ENCODE results near the gene HLA-DPB1.

The HLA-DPB1 gene

DNA sequence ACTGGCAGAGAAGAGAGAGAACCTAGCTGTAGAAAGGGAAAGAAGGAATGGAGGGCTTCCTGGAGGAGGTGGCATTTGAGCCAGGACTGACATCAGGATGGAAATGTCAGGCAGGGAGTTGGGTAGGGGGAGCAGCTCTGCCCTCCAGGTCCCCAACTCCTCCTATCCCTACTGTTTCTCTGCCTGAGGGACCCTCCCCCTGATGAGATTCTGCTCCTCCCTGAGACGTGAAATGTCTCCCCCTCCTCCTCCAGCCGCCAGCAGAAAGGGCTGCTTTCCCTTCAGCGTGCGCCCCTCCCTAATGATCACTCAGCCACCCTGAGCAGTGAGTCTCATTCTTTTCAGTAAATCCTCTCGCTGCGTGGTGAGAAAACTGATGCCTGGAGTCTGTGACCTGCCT, 40.6 kb downstream of the HLA-DPB1 start:
- no peaks in the 10 kb centered on the region for H3K79me2 ChIP-seq (ENCODE audit: control insufficient read depth, insufficient read depth, low read length, poor library complexity)
- H2AFZ ChIP-seq (ENCODE audit: insufficient read depth, low read length, poor library complexity), result no peak overlapping the region
- peaks cover 7% of the 10 kb centered on the region for H3K27me3 ChIP-seq (ENCODE audit: insufficient read depth, low read length)
- H3K4ac ChIP-seq (ENCODE audit: low read depth, low read length), result no peak overlapping the region
- H3K9ac ChIP-seq (ENCODE audit: low read length), result no peak overlapping the region
- no peak overlapping the region for H4K91ac ChIP-seq (ENCODE audit: low read depth, low read length)
- H4K12ac ChIP-seq (ENCODE audit: low read depth, low read length), result no peak overlapping the region
- no peak overlapping the region for H4K8ac ChIP-seq (ENCODE audit: low read depth, low read length)
- H3K4me2 ChIP-seq (ENCODE audit: low read length), result peak overlapping the region; percentile 48
- no peak overlapping the region for H3K27ac ChIP-seq (ENCODE audit: low read depth, low read length)
- no peak overlapping the region for H2BK12ac ChIP-seq (ENCODE audit: low read length)
- H2BK5ac ChIP-seq (ENCODE audit: low read depth, low read length, poor library complexity), result no peak overlapping the region
- H3K4me3 ChIP-seq (ENCODE audit: low read depth, low read length), result no peak overlapping the region
- H3K14ac ChIP-seq (ENCODE audit: low read length), result no peak overlapping the region
- no peaks in the 10 kb centered on the region for H3K9me3 ChIP-seq (ENCODE audit: insufficient read depth, low read depth, low read length)
- no peak overlapping the region for H2AK5ac ChIP-seq (ENCODE audit: low read length)
- H3K23ac ChIP-seq (ENCODE audit: low read length), result no peak overlapping the region
- H3K4me1 ChIP-seq (ENCODE audit: control insufficient read depth in 1 of 2, insufficient read depth in 2 of 2, low read length in 2 of 2), result peaks cover 11 to 15% of the 10 kb centered on the region in 2 experiments
- no peaks in the 10 kb centered on the region for H3K36me3 ChIP-seq (ENCODE audit: control insufficient read depth in 1 of 2, insufficient read depth in 2 of 2, low read length in 2 of 2)
- H3K18ac ChIP-seq (ENCODE audit: low read length), result no peak overlapping the region
- no peak for DNase-seq
- no peak overlapping the region for H2BK120ac ChIP-seq (ENCODE audit: insufficient read depth, low read length, poor library complexity)
- H3K79me1 ChIP-seq (ENCODE audit: low read length), result no peaks in the 10 kb centered on the region
- no CpG with 5 or more reads among the region's 6 CpGs for WGBS (ENCODE audit: extremely low coverage, insufficient coverage, insufficient read length)

DNA sequence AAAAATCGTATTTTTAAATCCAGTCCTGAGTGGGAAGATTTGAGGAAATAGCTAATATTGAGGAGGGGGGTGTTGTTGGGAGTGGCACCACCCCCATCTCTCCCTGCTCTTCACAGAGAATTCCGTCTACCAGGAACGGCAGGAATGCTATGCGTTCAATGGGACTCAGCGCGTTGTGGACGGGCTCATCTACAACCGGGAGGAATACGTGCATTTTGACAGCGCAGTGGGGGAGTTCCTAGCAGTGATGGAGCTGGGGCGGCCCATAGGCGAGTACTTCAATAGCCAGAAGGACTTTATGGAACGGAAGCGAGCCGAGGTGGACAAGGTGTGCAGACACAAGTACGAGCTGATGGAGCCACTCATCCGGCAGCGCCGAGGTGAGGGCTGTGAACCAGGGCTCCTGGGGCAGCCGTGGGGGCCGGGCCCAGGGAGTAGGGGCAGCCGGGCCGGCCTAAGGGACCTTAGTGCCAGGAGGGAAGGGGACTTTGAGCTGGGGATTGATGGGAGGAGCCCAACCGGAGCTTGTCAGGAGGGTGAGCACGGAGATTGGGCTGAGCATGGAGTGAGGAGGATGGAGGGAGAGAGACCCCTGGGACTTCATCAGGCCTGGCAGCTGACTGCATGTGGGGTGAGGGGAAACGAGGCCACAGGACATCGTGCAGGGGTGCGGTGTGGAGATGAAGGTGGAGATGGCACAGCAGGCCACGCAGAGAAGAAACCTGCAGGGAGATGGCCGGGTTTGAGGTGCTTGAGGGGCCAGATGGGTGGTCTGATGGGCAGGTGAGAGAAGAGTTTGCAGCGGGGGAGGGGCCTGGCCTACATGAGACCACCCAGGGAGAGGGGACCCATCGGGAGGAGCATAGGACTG, 41.3 kb downstream of the HLA-DPB1 start:
- no peak overlapping the region for H2AFZ ChIP-seq (ENCODE audit: insufficient read depth, low read length, poor library complexity)
- H3K4ac ChIP-seq (ENCODE audit: low read depth, low read length), result no peak overlapping the region
- no peak overlapping the region for H4K91ac ChIP-seq (ENCODE audit: low read depth, low read length)
- H2BK12ac ChIP-seq (ENCODE audit: low read length), result no peak overlapping the region
- H3K79me2 ChIP-seq (ENCODE audit: control insufficient read depth, insufficient read depth, low read length, poor library complexity), result no peaks in the 10 kb centered on the region
- H3K79me1 ChIP-seq (ENCODE audit: low read length), result no peaks in the 10 kb centered on the region
- H2AK5ac ChIP-seq (ENCODE audit: low read length), result no peak overlapping the region
- H3K27me3 ChIP-seq (ENCODE audit: insufficient read depth, low read length), result peaks cover 7% of the 10 kb centered on the region
- H2BK5ac ChIP-seq (ENCODE audit: low read depth, low read length, poor library complexity), result no peak overlapping the region
- no peak overlapping the region for H4K12ac ChIP-seq (ENCODE audit: low read depth, low read length)
- peak overlapping the region; percentile 54 for H3K9ac ChIP-seq (ENCODE audit: low read length)
- no peak overlapping the region for H3K14ac ChIP-seq (ENCODE audit: low read length)
- peak overlapping the region; percentile 31 for H3K4me3 ChIP-seq (ENCODE audit: low read depth, low read length)
- H3K9me3 ChIP-seq (ENCODE audit: insufficient read depth, low read depth, low read length), result no peaks in the 10 kb centered on the region
- DNase-seq, result no peak
- H3K27ac ChIP-seq (ENCODE audit: low read depth, low read length), result no peak overlapping the region
- H3K36me3 ChIP-seq (ENCODE audit: control insufficient read depth in 1 of 2, insufficient read depth in 2 of 2, low read length in 2 of 2), result no peaks in the 10 kb centered on the region
- no peak overlapping the region for H2BK120ac ChIP-seq (ENCODE audit: insufficient read depth, low read length, poor library complexity)
- no peak overlapping the region for H3K18ac ChIP-seq (ENCODE audit: low read length)
- H3K4me1 ChIP-seq (ENCODE audit: control insufficient read depth in 1 of 2, insufficient read depth in 2 of 2, low read length in 2 of 2), result peaks cover 11 to 15% of the 10 kb centered on the region in 2 experiments
- peak overlapping the region; percentile 48 for H3K4me2 ChIP-seq (ENCODE audit: low read length)
- no peak overlapping the region for H3K23ac ChIP-seq (ENCODE audit: low read length)
- H4K8ac ChIP-seq (ENCODE audit: low read depth, low read length), result no peak overlapping the region
- WGBS (ENCODE audit: extremely low coverage, insufficient coverage, insufficient read length), result no CpG with 5 or more reads among the region's 32 CpGs

DNA sequence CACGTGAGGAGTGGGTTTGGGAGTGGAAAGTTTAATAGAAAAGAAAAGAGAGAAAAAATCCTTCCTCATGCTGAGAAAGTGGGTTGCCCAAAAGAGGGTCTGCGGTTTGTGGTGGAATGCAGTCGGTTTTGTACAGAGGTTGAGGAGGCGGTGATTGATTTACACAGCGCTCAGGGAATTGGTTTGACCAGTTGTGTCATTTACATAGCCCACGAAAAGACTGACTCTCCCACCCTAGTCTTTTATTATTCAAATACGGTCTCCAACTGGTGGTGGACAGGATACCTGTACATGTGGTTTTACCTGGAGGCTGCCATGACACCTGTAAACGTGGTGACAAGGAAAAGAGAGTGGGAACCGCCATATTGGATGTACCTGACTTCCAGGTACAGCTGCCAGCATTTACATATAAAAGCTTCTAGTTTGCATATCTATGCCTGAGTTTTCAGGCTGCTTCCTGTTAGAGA, 42.1 kb downstream of the HLA-DPB1 start:
- Histone ChIP-seq H3K79me2 (ENCODE audit: control insufficient read depth, insufficient read depth, low read length, poor library complexity) (no peaks in the 10 kb centered on the region), H3K4me3 (ENCODE audit: low read depth, low read length) (no peak overlapping the region), H3K9me3 (ENCODE audit: insufficient read depth, low read depth, low read length) (no peaks in the 10 kb centered on the region), H2BK5ac (ENCODE audit: low read depth, low read length, poor library complexity) (no peak overlapping the region), H3K4ac (ENCODE audit: low read depth, low read length) (no peak overlapping the region), H4K91ac (ENCODE audit: low read depth, low read length) (no peak overlapping the region), H3K9ac (ENCODE audit: low read length) (no peak overlapping the region), H2AK5ac (ENCODE audit: low read length) (no peak overlapping the region), H2BK120ac (ENCODE audit: insufficient read depth, low read length, poor library complexity) (no peak overlapping the region), H3K18ac (ENCODE audit: low read length) (no peak overlapping the region), H3K4me1 (ENCODE audit: control insufficient read depth in 1 of 2, insufficient read depth in 2 of 2, low read length in 2 of 2) (peaks cover 11 to 15% of the 10 kb centered on the region in 2 experiments), H3K79me1 (ENCODE audit: low read length) (no peaks in the 10 kb centered on the region), H2AFZ (ENCODE audit: insufficient read depth, low read length, poor library complexity) (no peak overlapping the region), H3K14ac (ENCODE audit: low read length) (no peak overlapping the region), H3K4me2 (ENCODE audit: low read length) (peak overlapping the region; percentile 48), H3K27me3 (ENCODE audit: insufficient read depth, low read length) (peaks cover 7% of the 10 kb centered on the region), H3K36me3 (ENCODE audit: control insufficient read depth in 1 of 2, insufficient read depth in 2 of 2, low read length in 2 of 2) (no peaks in the 10 kb centered on the region), H3K23ac (ENCODE audit: low read length) (no peak overlapping the region), H2BK12ac (ENCODE audit: low read length) (no peak overlapping the region), H3K27ac (ENCODE audit: low read depth, low read length) (no peak overlapping the region), H4K12ac (ENCODE audit: low read depth, low read length) (no peak overlapping the region), H4K8ac (ENCODE audit: low read depth, low read length) (no peak overlapping the region)
- no CpG with 5 or more reads among the region's 9 CpGs for WGBS (ENCODE audit: extremely low coverage, insufficient coverage, insufficient read length)
- DNase-seq, result no peak

DNA sequence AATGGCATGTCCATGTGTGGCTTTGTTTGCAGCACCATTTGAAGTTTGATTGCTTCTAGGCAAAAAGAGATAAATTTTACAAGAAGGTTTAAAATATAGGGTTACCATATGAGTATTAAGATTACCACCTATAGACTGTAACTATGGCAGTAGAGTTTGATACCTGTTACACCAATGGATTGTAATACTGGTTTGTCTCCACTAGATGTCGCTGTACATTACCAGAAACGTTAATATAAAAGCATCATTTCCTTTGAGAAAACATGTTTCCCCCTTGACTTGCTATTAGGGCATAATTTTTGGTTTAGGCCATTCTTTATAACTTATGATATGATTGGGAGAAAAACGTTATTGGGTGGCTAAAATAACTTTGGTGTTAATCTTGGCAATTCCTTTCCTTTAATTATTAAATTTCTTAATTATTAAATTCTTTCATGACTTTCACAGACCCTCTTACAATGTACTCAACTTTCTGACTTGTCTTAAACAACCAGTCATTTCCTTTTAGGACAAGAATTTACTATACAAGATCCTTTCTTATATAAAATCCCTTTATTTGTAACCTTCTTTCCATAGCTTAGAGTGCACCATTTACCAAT, 42.8 kb downstream of the HLA-DPB1 start:
- H4K91ac ChIP-seq (ENCODE audit: low read depth, low read length), result no peak overlapping the region
- no peaks in the 10 kb centered on the region for H3K36me3 ChIP-seq (ENCODE audit: control insufficient read depth in 1 of 2, insufficient read depth in 2 of 2, low read length in 2 of 2)
- no peak overlapping the region for H4K8ac ChIP-seq (ENCODE audit: low read depth, low read length)

More for the DNA sequence above, 42.8 kb downstream of the HLA-DPB1 start:
- no peak overlapping the region for H2BK12ac ChIP-seq (ENCODE audit: low read length)
- peaks cover 7% of the 10 kb centered on the region for H3K27me3 ChIP-seq (ENCODE audit: insufficient read depth, low read length)
- H2AK5ac ChIP-seq (ENCODE audit: low read length), result no peak overlapping the region
- no peak overlapping the region for H3K4me3 ChIP-seq (ENCODE audit: low read depth, low read length)
- peak in 1 of 2 donors; percentile 84 for DNase-seq
- H3K4me1 ChIP-seq (ENCODE audit: control insufficient read depth in 1 of 2, insufficient read depth in 2 of 2, low read length in 2 of 2), result peaks cover 11 to 15% of the 10 kb centered on the region in 2 experiments
- H3K18ac ChIP-seq (ENCODE audit: low read length), result no peak overlapping the region
- no CpG with 5 or more reads among the region's 3 CpGs for WGBS (ENCODE audit: extremely low coverage, insufficient coverage, insufficient read length)
- no peak overlapping the region for H4K12ac ChIP-seq (ENCODE audit: low read depth, low read length)
- no peak overlapping the region for H3K27ac ChIP-seq (ENCODE audit: low read depth, low read length)
- H2BK120ac ChIP-seq (ENCODE audit: insufficient read depth, low read length, poor library complexity), result no peak overlapping the region
- peaks cover 4% of the 10 kb centered on the region for H3K9me3 ChIP-seq (ENCODE audit: insufficient read depth, low read depth, low read length)
- H3K79me1 ChIP-seq (ENCODE audit: low read length), result no peaks in the 10 kb centered on the region
- peak overlapping the region; percentile 54 for H2AFZ ChIP-seq (ENCODE audit: insufficient read depth, low read length, poor library complexity)
- no peaks in the 10 kb centered on the region for H3K79me2 ChIP-seq (ENCODE audit: control insufficient read depth, insufficient read depth, low read length, poor library complexity)
- H3K4me2 ChIP-seq (ENCODE audit: low read length), result no peak overlapping the region
- no peak overlapping the region for H3K9ac ChIP-seq (ENCODE audit: low read length)
- no peak overlapping the region for H3K23ac ChIP-seq (ENCODE audit: low read length)
- no peak overlapping the region for H3K4ac ChIP-seq (ENCODE audit: low read depth, low read length)
- no peak overlapping the region for H3K14ac ChIP-seq (ENCODE audit: low read length)
- no peak overlapping the region for H2BK5ac ChIP-seq (ENCODE audit: low read depth, low read length, poor library complexity)
